HepG2 (cell line): ENCODE results near the gene SPG7. TPM values are rescaled to one million over a fixed set of nuclear protein-coding genes. Genes with fewer than 3 reads are reported as not detected.
A peak's percentile ranks its signal among the peaks of the same experiment; 100 is the strongest.

ENCODE experiments used
- AHR ChIP-seq: IDR thresholded peaks from 2 replicates; pipeline ENCODE4 v1.6.1; 2018; ENCODE audit warnings: missing genetic modification reagents, missing compliant biosample characterization
- ARHGAP35 ChIP-seq: sonication (generic); formaldehyde crosslinking; IDR thresholded peaks from 2 replicates; pipeline ENCODE4 v1.9.0; 2022; ENCODE audit warnings: mild to moderate bottlenecking, inconsistent platforms, moderate library complexity, missing genetic modification reagents, borderline replicate concordance
- CBX1 ChIP-seq: IDR thresholded peaks from one replicate; pipeline ENCODE4 v1.6.1; 2016; ENCODE audit warnings: antibody characterized with exemption, low read depth
- CREB1 ChIP-seq, 2 experiments: fragments of 450-650 bp in 1 of 2; IDR thresholded peaks; 2 replicates each; pipeline ENCODE4 v1.6.1; 2016 to 2017; ENCODE audit warnings: control low read depth in 1 of 2, mild to moderate bottlenecking in 1 of 2, missing compliant biosample characterization in 1 of 2, missing genetic modification characterization in 1 of 2
- ERF ChIP-seq: IDR thresholded peaks from 2 replicates; pipeline ENCODE4 v1.6.1; 2018; ENCODE audit warnings: missing biosample characterization, missing genetic modification reagents
- HOXD1 ChIP-seq: sonication (generic); formaldehyde crosslinking; IDR thresholded peaks from 2 replicates; pipeline ENCODE4 v1.5.0; 2020; ENCODE audit warnings: missing genetic modification reagents
- MNT ChIP-seq: fragments of 450-650 bp; IDR thresholded peaks from 2 replicates; pipeline ENCODE4 v1.6.1; 2016
- NFKBIZ ChIP-seq: IDR thresholded peaks from 2 replicates; pipeline ENCODE4 v1.6.1; 2018; ENCODE audit warnings: missing genetic modification reagents, missing compliant biosample characterization
- POLR2A ChIP-seq, 2 experiments: IDR thresholded peaks; 2 replicates each; pipeline ENCODE4 v1.6.1; 2011; ENCODE audit warnings: low read depth in 2 of 2, low read length in 2 of 2, mild to moderate bottlenecking in 1 of 2, moderate library complexity in 1 of 2; ENCODE audit not compliant: insufficient read depth in 1 of 2
- SP4 ChIP-seq: sonication (generic); formaldehyde crosslinking; IDR thresholded peaks from 2 replicates; pipeline ENCODE4 v1.8.1; 2023; ENCODE audit warnings: mild to moderate bottlenecking, missing genetic modification reagents
- SRY ChIP-seq: sonication (generic); formaldehyde crosslinking; IDR thresholded peaks from 2 replicates; pipeline ENCODE4 v1.8.0; 2022; ENCODE audit warnings: mild to moderate bottlenecking, missing genetic modification reagents
- ZNF576 ChIP-seq: sonication (generic); formaldehyde crosslinking; IDR thresholded peaks from 2 replicates; pipeline ENCODE4 v1.4.0; 2020; ENCODE audit warnings: mild to moderate bottlenecking, missing genetic modification reagents
- ZNF607 ChIP-seq: sonication (generic); formaldehyde crosslinking; IDR thresholded peaks from 2 replicates; pipeline ENCODE4 v1.5.1; 2020; ENCODE audit warnings: missing genetic modification reagents, mild to moderate bottlenecking, borderline replicate concordance
- ZNF878 ChIP-seq: sonication (generic); formaldehyde crosslinking; IDR thresholded peaks from 2 replicates; pipeline ENCODE4 v1.8.1; 2023; ENCODE audit warnings: mild to moderate bottlenecking, missing genetic modification reagents, moderate library complexity
- polyA plus RNA-seq, 8 experiments: library from polyadenylated mRNA; depleted of rRNA in 3 of 8; stranded (reverse) in 7 of 8; unstranded in 1 of 8; fragments of >200 nt; fragmentation: Illumina TruSeq in 4 of 8; extraction: Trizol in 4 of 8; gene quantifications; 2 replicates each; pipeline versions ENCODE4 v1.2.1 to v1.2.3, GENCODE V29; 2011 to 2016; ENCODE audit warnings: low read depth in 4 of 8, missing spikeins in 1 of 8, mixed read lengths in 1 of 8; ENCODE audit not compliant: insufficient read depth in 1 of 8
- total RNA-seq, 5 experiments: library from RNA; depleted of rRNA; stranded (reverse); fragments of >200 nt; fragmentation: Illumina TruSeq; extraction: Trizol; gene quantifications; 2 replicates each; pipeline ENCODE4 v1.2.3, GENCODE V29; 2016; ENCODE audit warnings: low read depth in 1 of 5
- TF ChIP-seq, protein P1 (sequence below): sonication (generic); formaldehyde crosslinking; IDR thresholded peaks from 2 replicates; pipeline ENCODE4 v1.4.0; 2020; ENCODE audit warnings: mild to moderate bottlenecking, low read depth, missing genetic modification reagents
- TF ChIP-seq, protein P2 (sequence below): sonication (generic); formaldehyde crosslinking; IDR thresholded peaks from 2 replicates; pipeline ENCODE4 v1.5.1; 2020; ENCODE audit warnings: mild to moderate bottlenecking, missing genetic modification reagents, borderline replicate concordance

Gene SPG7
- total and polyA plus RNA-seq, 2 of the 13 experiments (the other 11 are each of a cell fraction or from before 2014, with no cell fraction given), result 66.0 to 136 TPM

GRCh38 chr16:89490439-89491237, 17.6 kb upstream of the SPG7 start, which contains the start of gene ANKRD11 (continued):
- TF ChIP-seq, protein P1, sequence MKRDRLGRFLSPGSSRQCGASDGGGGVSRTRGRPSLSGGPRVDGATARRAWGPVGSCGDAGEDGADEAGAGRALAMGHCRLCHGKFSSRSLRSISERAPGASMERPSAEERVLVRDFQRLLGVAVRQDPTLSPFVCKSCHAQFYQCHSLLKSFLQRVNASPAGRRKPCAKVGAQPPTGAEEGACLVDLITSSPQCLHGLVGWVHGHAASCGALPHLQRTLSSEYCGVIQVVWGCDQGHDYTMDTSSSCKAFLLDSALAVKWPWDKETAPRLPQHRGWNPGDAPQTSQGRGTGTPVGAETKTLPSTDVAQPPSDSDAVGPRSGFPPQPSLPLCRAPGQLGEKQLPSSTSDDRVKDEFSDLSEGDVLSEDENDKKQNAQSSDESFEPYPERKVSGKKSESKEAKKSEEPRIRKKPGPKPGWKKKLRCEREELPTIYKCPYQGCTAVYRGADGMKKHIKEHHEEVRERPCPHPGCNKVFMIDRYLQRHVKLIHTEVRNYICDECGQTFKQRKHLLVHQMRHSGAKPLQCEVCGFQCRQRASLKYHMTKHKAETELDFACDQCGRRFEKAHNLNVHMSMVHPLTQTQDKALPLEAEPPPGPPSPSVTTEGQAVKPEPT, result 0 out of 2 replicates have a peak, but pooled peaks have one; percentile 53
- TF ChIP-seq ZNF878 (CRISPR knock-in tag) (peak; percentile 50; the same call in 1 of the 2 replicates), MNT (peak; percentile 68), NFKBIZ (CRISPR knock-in tag) (peak; percentile 48; the same call in 1 of the 2 replicates), ZNF607 (CRISPR knock-in tag) (peak; percentile 72), CBX1 (no peak), HOXD1 (CRISPR knock-in tag) (peak; percentile 75; the same call in 1 of the 2 replicates), ARHGAP35 (peak; percentile 84), CREB1 (IDR thresholded peaks at IDR 0.05) (peak; percentile 97), CREB1 (CRISPR knock-in tag; IDR thresholded peaks at IDR 0.05) (peak; percentile 96), ERF (CRISPR knock-in tag) (peak; percentile 79), POLR2A (IDR thresholded peaks at IDR 0.05; ENCODE audit: insufficient read depth in 1 of 2, low read depth in 2 of 2, low read length in 2 of 2) (peak; percentile 91 to 93), SRY (CRISPR knock-in tag) (0 out of 2 replicates have a peak, but pooled peaks have one; percentile 58), AHR (CRISPR knock-in tag) (no peak; the same call in 1 of the 2 replicates), SP4 (CRISPR knock-in tag) (peak; percentile 81), ZNF576 (CRISPR knock-in tag) (peak; percentile 84; the same call in 1 of the 2 replicates)
- TF ChIP-seq, protein P2, sequence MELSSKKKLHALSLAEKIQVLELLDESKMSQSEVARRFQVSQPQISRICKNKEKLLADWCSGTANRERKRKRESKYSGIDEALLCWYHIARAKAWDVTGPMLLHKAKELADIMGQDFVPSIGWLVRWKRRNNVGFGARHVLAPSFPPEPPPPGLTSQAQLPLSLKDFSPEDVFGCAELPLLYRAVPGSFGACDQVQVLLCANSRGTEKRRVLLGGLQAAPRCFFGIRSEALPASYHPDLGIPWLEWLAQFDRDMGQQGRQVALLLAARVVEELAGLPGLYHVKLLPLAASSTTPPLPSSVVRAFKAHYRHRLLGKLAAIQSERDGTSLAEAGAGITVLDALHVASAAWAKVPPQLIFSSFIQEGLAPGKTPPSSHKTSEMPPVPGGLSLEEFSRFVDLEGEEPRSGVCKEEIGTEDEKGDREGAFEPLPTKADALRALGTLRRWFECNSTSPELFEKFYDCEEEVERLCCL, result no peak
- TF ChIP-seq, all 625 proteins: peak for 288
